Measurements from ENCODE around the gene MBD4. TPM values are rescaled to one million over a fixed set of nuclear protein-coding genes. Genes with fewer than 3 reads are reported as not detected.

MBD4 gene
- total RNA-seq, 2 donors from 2014 or later, result 18.7 to 48.9 TPM

DNA sequence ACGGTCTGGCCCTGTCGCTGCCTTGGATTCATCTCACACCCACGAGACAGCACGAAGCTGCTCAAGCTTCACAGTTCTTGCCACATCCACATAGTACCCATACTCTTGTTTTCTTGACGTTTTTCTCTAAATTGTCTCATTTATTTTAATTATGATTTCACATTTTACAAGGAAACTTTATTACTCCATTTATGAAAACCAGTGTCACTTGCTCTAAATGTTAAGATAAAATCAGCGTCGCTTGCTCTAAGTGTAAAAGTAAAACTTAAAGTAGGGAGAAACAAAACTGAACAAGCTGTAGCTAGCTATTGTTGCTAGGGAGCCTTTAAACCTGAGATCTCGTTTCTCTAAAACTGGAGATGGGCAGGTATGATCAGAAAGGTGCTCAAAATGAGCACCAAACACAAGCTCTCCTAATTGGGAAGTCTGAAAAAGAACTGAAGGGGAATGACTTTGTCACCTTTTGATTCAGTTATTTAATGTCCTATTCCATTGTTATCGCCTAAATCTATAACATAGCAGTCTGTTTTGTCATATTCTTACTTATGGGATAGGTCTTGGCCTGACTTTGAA, 956 bp upstream of the MBD4 start:
- ATAC-seq (no peak), DNase-seq (no peak)
- intact Hi-C loops (cut with DNase I), result no loop called here

DNA sequence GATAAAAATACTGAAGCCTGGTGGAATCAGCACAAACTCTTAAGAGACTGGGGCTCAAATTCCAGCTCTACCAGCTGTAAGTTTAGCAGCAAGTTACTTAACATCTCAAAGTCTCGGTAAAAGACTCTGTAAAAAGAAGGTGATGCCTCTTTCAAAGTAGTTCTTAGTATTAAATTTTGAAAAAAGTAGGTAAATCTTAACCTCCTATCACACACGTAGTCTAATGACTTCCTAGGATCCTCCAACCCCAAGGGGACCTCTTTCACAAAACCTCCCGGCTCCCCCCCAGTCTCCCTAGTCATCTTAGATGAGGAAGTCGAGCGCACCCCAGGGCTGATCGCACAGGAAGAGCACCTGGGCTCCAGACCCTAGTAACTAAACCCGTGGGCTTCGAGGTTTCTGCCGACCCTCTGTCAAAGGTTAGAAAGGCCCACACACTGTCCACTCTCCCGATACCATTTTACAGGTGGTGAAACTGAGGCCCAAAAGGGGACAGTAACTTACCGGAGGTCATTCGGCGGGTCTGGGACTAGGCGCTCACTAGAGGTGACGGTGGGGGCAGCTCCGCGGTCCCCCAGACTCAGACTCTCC, 427 bp downstream of the MBD4 start:
- intact Hi-C loops (cut with DNase I), result loop anchor here in 1 of 2 donors (10.0 kb wide), 1 partner anchor 55 kb away; no protein-coding TSS in a partner anchor
- ATAC-seq, result peak in 1 of 2 donors; percentile 7
- peak; percentile 53 for DNase-seq

DNA sequence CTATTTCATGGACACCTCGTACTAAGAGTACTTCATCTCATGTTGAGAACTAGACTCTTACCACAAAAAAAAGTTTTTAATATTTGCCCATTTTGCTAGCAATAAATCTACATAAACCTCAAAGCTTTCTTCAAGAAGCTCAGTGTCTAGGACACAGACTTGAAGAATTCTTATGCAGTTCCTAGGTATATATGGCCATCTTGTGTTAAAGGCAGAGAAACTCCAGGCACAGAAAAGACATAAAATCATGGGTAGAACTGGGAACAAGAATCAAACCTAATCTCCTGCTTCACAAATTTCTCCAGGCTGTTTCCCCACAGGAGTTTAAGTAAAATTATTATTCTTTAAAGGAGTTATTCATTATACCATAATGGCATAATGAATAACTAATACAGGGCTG, 4.4 kb downstream of the MBD4 start:
- no peak for ATAC-seq
- DNase-seq, result no peak
- intact Hi-C loops (cut with DNase I), result loop anchor here in 1 of 2 donors (10.0 kb wide), 1 partner anchor 51 kb away; no protein-coding TSS in a partner anchor

DNA sequence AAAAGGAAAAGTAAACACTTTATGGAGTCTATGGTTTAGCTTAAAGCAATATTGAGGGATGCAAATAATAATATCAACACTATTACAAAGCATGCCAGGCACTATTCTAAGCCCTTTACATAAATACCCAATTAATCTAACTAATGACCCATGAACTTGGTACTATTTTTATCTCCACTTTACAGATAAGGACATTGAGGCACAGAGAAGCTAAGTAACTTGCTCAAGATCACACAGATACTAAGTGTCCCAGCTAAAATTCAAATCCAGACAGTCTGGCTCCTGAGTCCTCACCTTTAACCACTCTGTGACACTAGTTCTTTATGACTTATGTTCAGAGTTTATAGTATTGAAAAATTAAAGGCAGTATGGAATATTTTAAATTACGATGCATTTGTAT, 5.6 kb downstream of the MBD4 start:
- ATAC-seq, result no peak
- no peak for DNase-seq
- intact Hi-C loops (cut with DNase I), result loop anchor here in 1 of 2 donors (10.0 kb wide), 1 partner anchor 49 kb away; no protein-coding TSS in a partner anchor

DNA sequence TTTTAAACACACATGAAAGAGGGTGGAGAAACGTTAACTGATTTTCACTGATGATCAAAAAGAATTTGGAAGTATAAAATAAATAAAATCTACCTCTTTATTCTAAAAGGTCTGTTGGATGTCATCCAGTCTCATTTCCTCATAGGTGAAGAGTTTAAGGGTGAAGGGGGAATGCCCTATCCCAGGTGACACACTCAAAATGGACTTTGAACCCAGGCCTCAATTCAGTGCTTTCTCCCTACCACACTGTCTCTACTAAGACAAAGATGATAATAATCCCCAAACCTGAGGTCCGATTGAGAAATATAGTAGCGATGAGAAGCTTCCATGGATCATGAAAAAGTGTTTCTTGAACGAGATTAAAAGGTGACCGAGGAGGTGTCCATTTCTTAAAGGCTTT, 6.2 kb downstream of the MBD4 start:
- no peak for ATAC-seq
- no peak for DNase-seq
- intact Hi-C loops (cut with DNase I), result loop anchor here in 1 of 2 donors (10.0 kb wide), 1 partner anchor 49 kb away; no protein-coding TSS in a partner anchor

DNA sequence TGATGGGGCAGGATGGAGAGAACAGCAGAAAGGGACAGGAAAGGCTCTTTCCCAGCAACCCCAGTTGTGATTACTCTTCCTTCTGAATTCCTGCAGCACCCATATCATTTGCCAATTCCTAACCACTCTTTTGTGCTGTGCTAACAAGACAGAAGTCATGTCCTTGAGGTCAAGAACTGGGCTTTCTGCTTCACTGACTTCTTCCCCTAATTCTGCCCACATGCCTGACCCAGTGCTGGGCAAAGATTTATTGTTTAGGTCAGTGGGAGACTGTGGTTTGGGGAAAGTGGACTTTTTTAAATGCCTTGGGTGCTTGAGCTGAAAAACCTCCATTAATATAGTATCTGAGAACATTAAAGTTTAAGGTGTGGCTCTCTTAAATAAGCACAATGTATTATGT, 7.1 kb downstream of the MBD4 start:
- DNase-seq, result no peak
- intact Hi-C loops (cut with DNase I), result loop anchor here in 1 of 2 donors (10.0 kb wide), 1 partner anchor 48 kb away; no protein-coding TSS in a partner anchor
- ATAC-seq, result no peak

DNA sequence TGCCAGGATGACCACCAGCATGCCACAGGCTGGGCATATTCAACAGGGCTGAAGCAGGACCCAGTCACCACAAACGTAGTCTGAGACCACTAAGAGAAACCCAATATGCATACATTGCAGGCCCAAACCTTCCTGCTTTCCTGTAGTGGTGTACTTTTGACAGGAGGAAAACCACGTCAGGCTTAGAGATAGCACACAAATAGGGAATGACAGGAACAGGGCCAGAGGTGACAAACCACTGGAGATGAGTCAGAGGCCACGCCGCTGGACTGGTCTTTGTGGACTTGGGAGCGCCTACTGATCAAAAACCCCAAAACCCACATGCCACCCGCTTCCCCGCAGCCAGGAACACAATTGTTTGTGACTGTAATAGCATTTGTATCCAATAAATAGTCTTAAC, 7.7 kb downstream of the MBD4 start:
- no peak for DNase-seq
- no peak for ATAC-seq

DNA sequence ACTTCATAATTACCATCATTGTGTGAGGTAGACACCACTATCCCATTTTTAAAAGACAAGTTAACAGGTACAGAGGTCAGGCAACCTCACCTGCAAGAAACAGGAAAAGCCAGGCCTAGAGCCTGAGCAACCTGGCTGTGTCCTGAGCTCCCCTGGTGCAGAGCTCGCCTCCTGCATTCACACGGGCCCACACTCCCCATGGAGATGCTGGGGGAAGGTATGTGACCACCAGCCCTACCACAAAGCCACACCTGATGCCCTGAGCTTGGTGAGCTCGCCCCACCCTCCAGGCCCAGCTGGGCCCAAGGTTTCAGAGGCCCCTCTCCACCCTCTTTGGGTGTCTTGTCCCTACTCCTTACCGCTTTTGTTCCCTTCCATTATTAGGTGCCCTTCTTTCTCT, 10.1 kb downstream of the MBD4 start:
- ATAC-seq (no peak), DNase-seq (no peak)
- intact Hi-C loops (cut with DNase I), result loop anchor here in 1 of 2 donors (10.0 kb wide), 1 partner anchor 45 kb away; no protein-coding TSS in a partner anchor

More for the DNA sequence above, 7.7 kb downstream of the MBD4 start:
- intact Hi-C loops (cut with DNase I), result loop anchor here in 1 of 2 donors (10.0 kb wide), 1 partner anchor 47 kb away; no protein-coding TSS in a partner anchor

DNA sequence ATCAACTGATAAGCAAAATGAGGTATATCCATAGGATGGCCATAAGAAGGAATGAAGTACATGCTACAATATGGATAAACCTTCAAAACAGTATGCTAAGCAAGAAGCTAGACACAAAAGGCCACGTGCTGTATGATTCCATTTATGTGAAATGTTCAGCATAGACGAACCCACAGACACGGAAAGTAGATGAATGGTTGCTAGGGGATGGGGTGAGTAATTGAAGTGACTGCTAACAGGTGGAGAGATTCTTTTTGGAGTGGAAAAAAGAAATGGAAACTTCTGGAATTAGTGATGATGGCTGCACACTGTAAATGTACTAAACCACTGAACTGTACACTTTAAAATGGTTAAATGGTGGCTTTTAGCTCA, 10.7 kb downstream of the MBD4 start:
- ATAC-seq, result no peak
- no peak for DNase-seq
- intact Hi-C loops (cut with DNase I), result no loop called here

DNA sequence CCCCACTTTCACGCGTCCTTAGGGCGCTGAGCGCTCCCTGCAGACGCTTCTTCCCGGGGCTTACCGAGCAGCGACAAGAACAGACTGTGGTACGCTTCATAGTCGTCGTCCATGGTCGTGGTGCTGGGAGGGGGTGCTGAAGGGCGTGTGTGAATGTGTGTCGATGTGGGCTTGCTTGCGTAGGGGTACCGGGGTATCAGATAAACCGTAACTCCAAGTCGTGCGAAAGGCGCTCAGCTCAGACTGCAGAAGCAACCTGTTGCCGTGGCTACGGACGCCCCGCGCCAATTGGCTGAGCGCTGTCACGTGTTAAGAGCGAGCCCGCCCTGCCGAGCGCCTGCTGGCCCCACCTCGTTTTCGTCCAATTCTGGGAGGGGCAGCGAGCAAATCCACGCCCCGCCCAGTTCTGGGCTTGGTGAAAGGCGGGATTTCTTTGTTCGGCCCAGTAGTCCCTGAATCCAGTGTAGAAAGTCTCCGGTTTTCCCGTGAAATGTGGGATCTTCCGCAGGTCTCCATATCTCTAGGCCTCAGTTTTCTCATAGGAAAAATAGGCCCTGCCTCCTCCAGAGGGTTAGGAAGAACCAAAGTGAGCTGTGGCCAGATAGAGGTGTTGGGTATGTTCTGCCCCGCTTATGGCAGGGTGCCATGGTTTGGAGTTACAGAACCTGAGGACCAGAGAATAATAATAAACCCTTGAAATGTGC, 11.2 kb downstream of the MBD4 start, which contains the start of gene EFCAB12:
Gene EFCAB12 (minus strand): TSS at position 261 of the 704 bp plus-strand sequence. CDS start 148 bp downstream, at position 113.
- intact Hi-C loops (cut with DNase I), result no loop called here
- ATAC-seq (peak; percentile 98), DNase-seq (peak; percentile 97)

DNA sequence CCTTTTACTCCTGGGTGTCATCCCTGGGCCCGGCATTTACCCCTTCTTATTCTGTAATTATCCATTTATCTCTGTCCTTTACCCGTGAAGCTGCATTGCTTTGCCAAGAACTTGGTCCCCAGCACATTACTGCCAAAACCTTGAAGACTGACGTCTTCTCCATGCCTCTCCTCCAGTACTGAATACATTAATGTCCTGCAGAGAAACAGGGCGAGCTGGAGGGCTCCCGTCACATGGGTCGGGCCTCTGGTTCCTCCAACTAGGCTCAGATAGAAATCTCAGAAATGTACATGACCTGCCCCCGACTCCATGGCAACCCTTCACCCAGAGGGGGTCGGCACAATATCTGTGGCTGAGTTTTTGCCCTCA, 11.8 kb downstream of the MBD4 start:
- intact Hi-C loops (cut with DNase I), result no loop called here
- DNase-seq, result no peak
- peak; percentile 4 to 16 for ATAC-seq

DNA sequence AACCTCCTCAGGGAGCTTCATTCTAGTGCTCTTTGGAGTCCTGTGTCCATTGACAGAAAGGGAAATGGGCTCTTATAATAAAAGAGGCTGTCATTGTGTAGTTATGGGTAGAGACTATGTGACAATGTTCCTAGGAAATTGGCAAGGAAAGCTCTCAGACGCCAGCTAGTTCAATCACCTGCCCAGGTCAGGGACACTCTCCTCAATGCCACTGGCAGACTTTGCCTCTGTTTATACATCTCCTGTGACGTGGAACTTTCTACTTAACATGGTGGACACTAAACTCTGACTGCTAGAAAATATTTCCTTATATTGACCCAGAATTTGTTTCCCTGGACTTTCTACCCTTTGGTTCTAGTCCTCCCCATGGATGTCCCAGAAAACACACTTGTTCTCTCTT, 14.1 kb downstream of the MBD4 start:
- intact Hi-C loops (cut with DNase I), result no loop called here
- ATAC-seq, result no peak
- no peak for DNase-seq

DNA sequence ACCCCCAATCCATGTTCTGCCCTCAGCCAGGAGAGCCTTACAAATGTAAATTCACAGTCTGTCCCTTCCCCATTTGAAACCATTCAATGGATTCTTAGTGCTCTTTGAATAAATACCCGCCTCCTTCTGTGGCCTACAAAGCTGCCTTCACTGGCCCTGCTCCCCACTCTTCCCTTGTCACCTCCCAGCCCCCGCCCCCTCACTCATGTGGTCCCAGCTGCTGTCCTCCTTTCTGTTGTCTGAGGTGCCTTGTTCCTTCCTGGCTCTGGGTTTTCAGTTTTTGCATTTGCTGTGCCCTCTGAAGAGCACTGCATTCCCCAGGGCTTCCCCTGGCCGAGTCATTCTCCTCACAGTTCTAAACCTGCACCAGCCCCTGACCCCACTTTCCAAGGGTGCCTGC, 14.5 kb downstream of the MBD4 start:
- intact Hi-C loops (cut with DNase I), result no loop called here
- no peak for ATAC-seq
- no peak for DNase-seq

DNA sequence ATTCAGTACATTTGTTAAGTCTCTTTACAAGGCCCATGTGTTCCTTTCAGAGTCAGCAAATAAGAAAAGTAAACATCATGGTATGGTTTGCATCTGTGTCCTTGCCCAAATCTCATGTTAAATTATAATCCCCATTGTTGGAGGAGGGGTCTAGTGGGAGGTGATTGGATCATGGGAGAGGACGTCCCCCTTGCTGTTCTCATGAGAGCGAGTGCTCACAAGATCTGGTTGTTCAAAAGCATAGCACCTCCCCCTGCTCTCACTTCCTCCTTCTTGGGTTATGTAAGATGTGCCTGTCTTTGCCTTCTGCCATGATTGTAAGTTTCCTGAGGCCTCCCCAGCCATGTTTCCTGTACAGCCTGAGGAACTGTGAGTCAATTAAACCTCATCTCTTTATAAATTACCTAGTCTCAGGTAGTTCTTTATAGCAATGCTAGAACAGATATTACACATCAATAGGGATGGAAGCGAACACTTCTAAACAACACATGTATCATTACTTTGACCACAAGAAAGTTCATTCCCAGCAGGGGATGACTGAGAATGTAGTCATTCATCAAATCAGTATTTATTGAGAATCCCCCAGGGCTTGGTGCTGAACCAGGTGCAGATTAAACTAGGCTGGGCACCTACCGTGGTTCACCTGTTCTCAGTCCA, 15.4 kb downstream of the MBD4 start:
- intact Hi-C loops (cut with DNase I), result no loop called here
- no peak for ATAC-seq
- no peak for DNase-seq

DNA sequence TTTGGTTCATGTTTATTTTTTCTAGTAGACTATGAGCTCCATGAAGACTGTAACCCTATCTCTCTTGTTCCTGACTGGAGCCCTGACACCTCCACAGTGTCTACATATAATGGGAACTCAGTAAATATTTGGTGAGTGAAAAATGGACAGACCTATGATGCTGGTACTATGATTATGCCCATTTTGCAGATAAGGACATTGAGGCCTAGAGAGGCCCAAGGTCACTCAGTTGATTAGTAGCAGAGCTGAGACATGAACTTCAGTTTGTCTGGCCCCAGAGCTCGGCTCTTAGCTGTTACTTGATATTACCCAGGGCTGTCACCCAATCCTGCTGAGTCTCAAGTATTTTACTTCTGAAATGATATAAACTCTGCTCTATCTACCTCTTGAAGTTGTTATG, 16.9 kb downstream of the MBD4 start:
- ATAC-seq, result no peak
- DNase-seq, result no peak
- intact Hi-C loops (cut with DNase I), result no loop called here

DNA sequence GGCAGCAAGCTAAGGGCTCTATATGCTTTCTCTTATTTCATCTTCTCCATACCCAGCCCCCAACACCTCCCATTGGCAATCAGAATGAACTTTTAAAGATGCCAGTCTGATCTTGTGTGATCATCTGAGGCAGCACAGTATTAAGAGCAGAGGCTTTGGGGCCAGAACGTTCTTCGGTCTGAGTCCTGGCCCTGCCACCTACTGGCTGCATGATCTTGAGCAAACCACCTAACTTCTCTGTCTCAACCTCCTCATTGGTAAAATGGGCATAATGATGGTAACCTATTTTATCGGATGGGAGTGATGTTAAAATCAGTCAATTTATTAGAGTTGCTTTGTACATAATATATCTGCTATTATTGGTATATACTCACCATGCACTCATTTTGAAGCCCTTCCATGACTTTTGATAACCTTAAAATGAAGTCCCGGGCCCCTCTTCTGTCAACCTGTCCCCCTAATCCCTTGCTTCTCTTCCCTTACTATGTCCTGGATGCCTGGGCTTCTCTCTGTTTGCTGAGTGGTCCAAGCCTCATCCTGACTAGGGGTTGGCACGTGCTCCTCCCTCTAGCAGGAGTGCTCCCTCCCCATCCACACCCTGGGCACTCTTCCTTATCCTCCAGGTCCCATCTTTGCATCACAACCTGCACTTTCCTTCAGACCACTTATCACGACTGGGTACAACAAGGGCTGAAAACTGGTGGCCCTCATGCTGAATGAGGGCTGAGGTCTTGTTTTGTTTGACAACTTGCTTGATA, 17.6 kb downstream of the MBD4 start:
- ATAC-seq (no peak), DNase-seq (no peak)
- intact Hi-C loops (cut with DNase I), result no loop called here

DNA sequence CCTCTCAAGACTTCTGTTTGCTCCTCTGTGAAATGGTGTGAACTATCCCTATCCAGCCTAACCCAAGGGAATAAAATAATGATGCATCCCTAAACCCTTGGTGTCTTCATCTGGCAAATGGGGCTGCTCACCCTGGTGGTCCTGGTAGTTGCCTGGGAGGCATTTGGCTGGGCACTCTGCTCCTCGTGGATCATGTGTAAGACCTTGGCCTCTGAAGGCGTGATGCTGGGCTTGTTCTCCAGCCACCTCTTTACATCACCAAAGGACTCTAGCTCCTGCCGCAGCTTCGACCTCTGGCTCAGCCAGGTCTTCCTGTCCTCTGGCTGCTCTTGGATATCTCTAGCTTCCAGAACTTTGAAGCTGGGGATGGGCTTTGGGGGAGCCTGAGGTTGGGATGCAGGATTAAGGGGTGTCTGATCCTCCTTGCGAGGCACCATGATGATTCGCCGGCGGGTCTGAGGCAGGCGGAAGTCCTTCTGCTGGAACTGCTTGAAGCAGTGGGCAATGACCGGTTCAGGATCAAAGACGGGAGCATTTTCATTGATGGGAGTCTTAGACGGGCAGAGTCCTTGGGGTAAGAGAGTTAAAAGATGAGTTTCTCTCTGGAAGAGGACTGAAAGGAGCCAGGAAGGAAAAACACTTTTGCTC, 18.4 kb downstream of the MBD4 start:
- intact Hi-C loops (cut with DNase I), result no loop called here
- ATAC-seq (no peak), DNase-seq (no peak)

DNA sequence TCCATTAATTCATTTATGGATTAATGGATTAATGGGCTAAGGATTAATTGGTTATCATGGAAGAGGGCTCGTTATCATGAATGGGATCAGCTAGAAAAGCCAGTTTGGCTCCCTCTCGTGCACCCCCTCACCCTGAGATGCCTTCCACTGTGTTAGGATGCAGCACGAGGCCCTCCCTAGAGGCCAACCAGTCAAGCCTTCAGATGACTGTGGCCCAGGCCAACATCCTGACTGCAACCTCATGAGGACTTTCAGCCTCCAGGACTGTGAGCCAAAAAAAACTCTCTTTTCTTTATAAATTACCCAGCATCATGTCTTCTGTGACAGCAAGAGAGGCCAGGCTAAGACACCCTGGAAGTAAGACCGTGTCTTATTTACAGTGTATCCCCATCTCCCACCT, 20.3 kb downstream of the MBD4 start:
- intact Hi-C loops (cut with DNase I), result no loop called here
- no peak for DNase-seq
- no peak for ATAC-seq
